Endometrial microvascular endothelial cells (primary cell): ENCODE results near the gene SDHAF4. TPM values are rescaled to one million over a fixed set of nuclear protein-coding genes. Genes with fewer than 3 reads are reported as not detected.
"Not testable (repeated sequence)": the region's sequence is repeated elsewhere in the genome, so short reads cannot be mapped to it uniquely, and the experiment has no call there.

Experiments
- in situ Hi-C: cut with HindIII; loops from 2 replicates; pipeline ENCODE4 v1.10.0; 2017; ENCODE audit warnings: low sequenced_read_pairs, low pct_unique_long_range_greater_than_20kb; ENCODE audit errors: inconsistent ontology term
- total RNA-seq: library from RNA; depleted of rRNA; stranded (reverse); fragments of >200 nt; gene quantifications from one replicate; pipeline ENCODE4 v1.2.3, GENCODE V29; 2015; ENCODE audit errors: inconsistent ontology term

The SDHAF4 gene
- 4.2 TPM for total RNA-seq

- in situ Hi-C loops, result no loop called here
Observed at GRCh38 chr6:70566751-70567382, at the start of gene SDHAF4. TSS of gene SDHAF4 (plus strand) at chr6:70566930. CDS start at chr6:70566941, 11 bp downstream.

GRCh38 chr6:70518723-70519122, 48.0 kb upstream of the SDHAF4 start:
- in situ Hi-C loops, result no loop called here

GRCh38 chr6:70520575-70520974, 46.2 kb upstream of the SDHAF4 start:
- in situ Hi-C loops, result no loop called here

- in situ Hi-C loops, result no loop called here
Observed at GRCh38 chr6:70524721-70525286, 41.9 kb upstream of the SDHAF4 start.

- in situ Hi-C loops, result no loop called here
Observed at GRCh38 chr6:70527071-70527737, 39.5 kb upstream of the SDHAF4 start.

GRCh38 chr6:70530023-70530422, 36.7 kb upstream of the SDHAF4 start:
- in situ Hi-C loops, result no loop called here

GRCh38 chr6:70531133-70531532, 35.6 kb upstream of the SDHAF4 start:
- in situ Hi-C loops, result no loop called here

GRCh38 chr6:70537266-70537665, 29.5 kb upstream of the SDHAF4 start:
- in situ Hi-C loops, result no loop called here

- in situ Hi-C loops, result no loop called here
Observed at GRCh38 chr6:70538376-70538775, 28.4 kb upstream of the SDHAF4 start.

- in situ Hi-C loops, result no loop called here
Observed at GRCh38 chr6:70547313-70547712, 19.4 kb upstream of the SDHAF4 start.

GRCh38 chr6:70547905-70548304, 18.8 kb upstream of the SDHAF4 start:
- in situ Hi-C loops, result no loop called here

- in situ Hi-C loops, result no loop called here
Observed at GRCh38 chr6:70549327-70549726, 17.4 kb upstream of the SDHAF4 start.

GRCh38 chr6:70551566-70551965, 15.2 kb upstream of the SDHAF4 start:
- in situ Hi-C loops, result no loop called here

GRCh38 chr6:70552286-70552940, 14.3 kb upstream of the SDHAF4 start:
- in situ Hi-C loops, result not testable (repeated sequence)

- in situ Hi-C loops, result no loop called here
Observed at GRCh38 chr6:70552974-70553373, 13.8 kb upstream of the SDHAF4 start.

- in situ Hi-C loops, result no loop called here
Observed at GRCh38 chr6:70557998-70558397, 8.7 kb upstream of the SDHAF4 start.

- in situ Hi-C loops, result not testable (repeated sequence)
Observed at GRCh38 chr6:70562401-70562800, 4.3 kb upstream of the SDHAF4 start.

GRCh38 chr6:70563530-70563929, 3.2 kb upstream of the SDHAF4 start:
- in situ Hi-C loops, result no loop called here

GRCh38 chr6:70574643-70575042, 7.9 kb downstream of the SDHAF4 start:
- in situ Hi-C loops, result no loop called here
